Measurements from ENCODE around the gene BAX. TPM values are rescaled to one million over a fixed set of nuclear protein-coding genes. Genes with fewer than 3 reads are reported as not detected.

BAX gene
- total RNA-seq, 1 donor from 2014 or later = 101 TPM

Other genes with a start within 250 kb of the BAX start
- under 0.01 and 0.22 TPM in 2 replicates for gene MAMSTR, start 235.2 kb upstream of the BAX start, total RNA-seq
- gene RASIP1, start 214.3 kb upstream of the BAX start, total RNA-seq = 51.4 and 74.0 TPM in 2 replicates
- 0.20 and 0.22 TPM in 2 replicates for gene IZUMO1, start 208.0 kb upstream of the BAX start, total RNA-seq
- 4.8 and 8.3 TPM in 2 replicates for gene FUT1, start 202.2 kb upstream of the BAX start, total RNA-seq
- gene FGF21, start 199.4 kb upstream of the BAX start, total RNA-seq = under 0.01 TPM in 1 of 2 replicates, not detected in the other
- gene BCAT2, start 143.8 kb upstream of the BAX start, total RNA-seq = 26.2 and 28.3 TPM in 2 replicates
- gene HSD17B14, start 118.4 kb upstream of the BAX start, total RNA-seq = 0.60 and 2.6 TPM in 2 replicates
- 2.4 and 7.1 TPM in 2 replicates for gene PLEKHA4, start 86.3 kb upstream of the BAX start, total RNA-seq
- gene PPP1R15A, start 82.5 kb upstream of the BAX start, total RNA-seq = 21.6 and 63.9 TPM in 2 replicates
- gene TULP2, start 56.1 kb upstream of the BAX start, total RNA-seq = under 0.01 TPM in 2 replicates
- gene NUCB1, start 54.6 kb upstream of the BAX start, total RNA-seq = 118 and 160 TPM in 2 replicates
- under 0.01 TPM in 1 of 2 replicates, not detected in the other for gene DHDH, start 21.2 kb upstream of the BAX start, total RNA-seq
- gene FTL, start 10.4 kb downstream of the BAX start, total RNA-seq = 928 and 942 TPM in 2 replicates
- gene GYS1, start 38.4 kb downstream of the BAX start, total RNA-seq = 11.1 and 14.8 TPM in 2 replicates
- gene RUVBL2, start 39.0 kb downstream of the BAX start, total RNA-seq = 113 and 138 TPM in 2 replicates
- not detected in 2 replicates for gene LHB, start 62.2 kb downstream of the BAX start, total RNA-seq
- not detected in 2 replicates for gene CGB3, start 69.5 kb downstream of the BAX start, total RNA-seq
- gene CGB2, start 77.0 kb downstream of the BAX start, total RNA-seq = not detected in 2 replicates
- not detected in 2 replicates for gene CGB1, start 82.0 kb downstream of the BAX start, total RNA-seq
- not detected in 2 replicates for gene CGB5, start 89.0 kb downstream of the BAX start, total RNA-seq
- gene CGB8, start 94.2 kb downstream of the BAX start, total RNA-seq = not detected in 2 replicates
- gene CGB7, start 102.9 kb downstream of the BAX start, total RNA-seq = 0.22 TPM in 1 of 2 replicates, not detected in the other
- gene NTF4, start 109.9 kb downstream of the BAX start, total RNA-seq = not detected in 2 replicates
- gene KCNA7, start 117.8 kb downstream of the BAX start, total RNA-seq = not detected in 2 replicates
- gene SNRNP70, start 130.6 kb downstream of the BAX start, total RNA-seq = 132 and 137 TPM in 2 replicates
- 1.6 and 2.2 TPM in 2 replicates for gene LIN7B, start 159.5 kb downstream of the BAX start, total RNA-seq
- 0.22 and 0.40 TPM in 2 replicates for gene C19orf73, start 164.3 kb downstream of the BAX start, total RNA-seq
- gene PPFIA3, start 164.7 kb downstream of the BAX start, total RNA-seq = 1.6 and 2.8 TPM in 2 replicates
- not detected in 2 replicates for gene HRC, start 200.5 kb downstream of the BAX start, total RNA-seq
- 9.5 and 10.7 TPM in 2 replicates for gene TRPM4, start 202.9 kb downstream of the BAX start, total RNA-seq

Data from lung microvascular endothelial cell (primary cell).